GM23338 (cell line): ENCODE data around the gene AP4S1. TPM values are rescaled to one million over a fixed set of nuclear protein-coding genes. Genes with fewer than 3 reads are reported as not detected.

Experiments used
- ATAC-seq: fragments of 200-7000 bp; cut with Tn5 transposase; 3 replicates; pipeline ENCODE4 v1.9.1; 2020
- DNase-seq: peaks from one replicate; pipeline ENCODE4 v3.0.0-alpha.2; 2015; ENCODE audit warnings: low spot score
- H2AFZ ChIP-seq: fragments of 200-600 bp; sonication (generic); 2 replicates; pipeline ENCODE4 v1.8.0; 2016; ENCODE audit warnings: antibody characterized with exemption, mild to moderate bottlenecking, moderate library complexity
- H3F3A ChIP-seq: fragments of 200-600 bp; sonication (generic); replicated peaks from 2 replicates; pipeline ENCODE4 v1.8.0; 2017; ENCODE audit warnings: antibody characterized with exemption, mixed run types, low read depth
- H3K27ac ChIP-seq: fragments of 200-600 bp; sonication (generic); 2 replicates; pipeline ENCODE4 v1.6.1; 2016; ENCODE audit warnings: low read depth
- H3K27me3 ChIP-seq: fragments of 200-600 bp; sonication (generic); 2 replicates; pipeline ENCODE4 v1.8.0; 2016; ENCODE audit warnings: mild to moderate bottlenecking, mixed run types, moderate library complexity; ENCODE audit not compliant: insufficient read depth
- H3K36me3 ChIP-seq: fragments of 200-600 bp; sonication (generic); 2 replicates; pipeline ENCODE4 v1.8.0; 2016; ENCODE audit warnings: mild to moderate bottlenecking; ENCODE audit not compliant: insufficient read depth
- H3K4me1 ChIP-seq: fragments of 200-600 bp; sonication (generic); 2 replicates; pipeline ENCODE4 v1.8.0; 2016; ENCODE audit warnings: mild to moderate bottlenecking, moderate library complexity; ENCODE audit not compliant: insufficient read depth
- H3K4me2 ChIP-seq: fragments of 200-600 bp; sonication (generic); 2 replicates; pipeline ENCODE4 v1.7.1; 2017; ENCODE audit warnings: mixed run types
- H3K4me3 ChIP-seq: fragments of 200-600 bp; sonication (generic); 2 replicates; pipeline ENCODE4 v1.6.1; 2016; ENCODE audit warnings: mixed run types
- H3K79me2 ChIP-seq: fragments of 200-600 bp; sonication (generic); replicated peaks from 2 replicates; pipeline ENCODE4 v1.8.0; 2017; ENCODE audit warnings: mild to moderate bottlenecking; ENCODE audit not compliant: insufficient read depth
- H3K9me2 ChIP-seq: fragments of 200-600 bp; sonication (generic); 2 replicates; pipeline ENCODE4 v1.8.0; 2017; ENCODE audit not compliant: insufficient read depth
- H4K20me1 ChIP-seq: fragments of 200-600 bp; sonication (generic); replicated peaks from 2 replicates; pipeline ENCODE4 v1.8.0; 2017; ENCODE audit warnings: mild to moderate bottlenecking; ENCODE audit not compliant: insufficient read depth
- H3K27ac Mint-ChIP-seq: 2 replicates; pipeline ENCODE4 v1.8.0; 2020; ENCODE audit warnings: inconsistent platforms, mild to moderate bottlenecking, moderate library complexity, mixed read lengths
- H3K27me3 Mint-ChIP-seq: 3 replicates; pipeline ENCODE4 v1.8.0; 2022; ENCODE audit warnings: low read depth, mild to moderate bottlenecking, moderate library complexity, mixed read lengths, inconsistent platforms; ENCODE audit not compliant: insufficient read depth, poor library complexity
- H3K36me3 Mint-ChIP-seq: 3 replicates; pipeline ENCODE4 v1.8.0; 2021; ENCODE audit warnings: low read depth, mild to moderate bottlenecking, inconsistent platforms, moderate library complexity, mixed read lengths
- H3K4me1 Mint-ChIP-seq: 3 replicates; pipeline ENCODE4 v1.8.0; 2020; ENCODE audit warnings: mild to moderate bottlenecking, inconsistent platforms, mixed read lengths
- H3K4me3 Mint-ChIP-seq: 3 replicates; pipeline ENCODE4 v1.8.0; 2021; ENCODE audit warnings: moderate library complexity, mild to moderate bottlenecking, inconsistent platforms, mixed read lengths
- H3K9me3 Mint-ChIP-seq: 3 replicates; pipeline ENCODE4 v1.8.0; 2020; ENCODE audit warnings: moderate library complexity, mild to moderate bottlenecking, inconsistent platforms, mixed read lengths
- CREB1 ChIP-seq: fragments of 250-450 bp; sonication (Bioruptor Pico); IDR thresholded peaks from 2 replicates; pipeline ENCODE4 v1.5.0; 2020; ENCODE audit warnings: low read depth, mild to moderate bottlenecking, moderate library complexity
- EZH2 ChIP-seq: fragments of 200-600 bp; sonication (generic); IDR thresholded peaks from one replicate; pipeline ENCODE4 v1.8.0; 2017; ENCODE audit warnings: antibody characterized with exemption, mild to moderate bottlenecking, low read depth; ENCODE audit not compliant: unreplicated experiment
- JUNB ChIP-seq: IDR thresholded peaks from one replicate; pipeline ENCODE4 v1.6.1; 2016; ENCODE audit warnings: antibody characterized with exemption; ENCODE audit not compliant: unreplicated experiment
- POLR2AphosphoS5 ChIP-seq: IDR thresholded peaks from 2 replicates; pipeline ENCODE4 v1.6.1; 2016; ENCODE audit warnings: antibody characterized with exemption, low read depth
- STAT1 ChIP-seq: IDR thresholded peaks from one replicate; pipeline ENCODE4 v1.6.1; 2016; ENCODE audit warnings: antibody characterized with exemption; ENCODE audit not compliant: unreplicated experiment
- ZNF331 ChIP-seq: fragments of 250-450 bp; sonication (Bioruptor Pico); IDR thresholded peaks from 2 replicates; pipeline ENCODE4 v1.5.0; 2020; ENCODE audit warnings: low read depth, mild to moderate bottlenecking, moderate library complexity
- polyA plus RNA-seq: library from polyadenylated mRNA; unstranded; fragments of >200 nt; fragmentation: Nextera tagmentation; extraction: Ambion mirVana; gene quantifications from 2 replicates; pipeline ENCODE4 v1.2.1, GENCODE V29; 2016
- total RNA-seq: library from RNA; depleted of rRNA; stranded (reverse); fragments of >200 nt; shearing (Covaris generic); gene quantifications from 2 replicates; pipeline ENCODE4 v1.2.3, GENCODE V29; 2014
- TF ChIP-seq, protein P1 (sequence below): IDR thresholded peaks from one replicate; pipeline ENCODE4 v1.6.1; 2018; ENCODE audit warnings: antibody characterized with exemption; ENCODE audit not compliant: unreplicated experiment
- TF ChIP-seq, protein P2 (sequence below): fragments of 250-450 bp; sonication (Bioruptor Pico); IDR thresholded peaks from 2 replicates; pipeline ENCODE4 v1.5.0; 2020; ENCODE audit warnings: mild to moderate bottlenecking, moderate library complexity

AP4S1 gene
- total and polyA plus RNA-seq, 2 experiments from 2014 or later = 13.4 to 15.7 TPM

DNA sequence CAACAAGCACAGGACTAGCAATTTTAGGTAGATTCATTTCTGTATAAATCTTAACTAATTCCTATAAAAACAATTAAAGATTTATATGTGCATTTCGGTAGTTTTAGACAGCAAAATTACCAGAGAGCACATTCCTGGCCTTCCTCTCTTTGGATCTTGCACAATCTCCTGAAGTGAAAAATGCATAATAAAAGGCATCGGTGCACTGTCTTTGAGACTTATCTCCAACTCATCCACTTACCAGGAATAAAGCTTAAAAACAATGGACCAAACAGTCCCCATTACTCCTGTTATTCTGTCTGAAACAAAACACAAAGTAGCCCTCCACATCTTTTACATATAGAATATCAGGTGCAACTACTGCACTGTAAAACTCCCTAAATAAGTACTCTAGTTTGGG is 112.9 kb downstream of the AP4S1 start:
- H3K79me2 ChIP-seq = no peaks in the 10 kb centered on the region
- no peaks in the 10 kb centered on the region for H3K4me1 ChIP-seq
- Mint-ChIP-seq H3K27me3 (no peaks in the 10 kb centered on the region), H3K4me1 (no peaks in the 10 kb centered on the region), H3K36me3 (peaks cover 48% of the 10 kb centered on the region; the same call in 2 of the 3 replicates), H3K9me3 (no peaks in the 10 kb centered on the region), H3K4me3 (no peak overlapping the region), H3K27ac (no peak overlapping the region)
- H3K9me2 ChIP-seq = no peaks in the 10 kb centered on the region
- no peak for DNase-seq
- peaks cover 34% of the 10 kb centered on the region; the same call in 1 of the 2 replicates for H3K36me3 ChIP-seq
- H3K27me3 ChIP-seq = no peaks in the 10 kb centered on the region
- H3F3A ChIP-seq = no peaks in the 10 kb centered on the region
- H3K4me3 ChIP-seq = no peak overlapping the region
- no peak overlapping the region for H2AFZ ChIP-seq
- H3K27ac ChIP-seq = no peak overlapping the region
- no peaks in the 10 kb centered on the region for H4K20me1 ChIP-seq
- ATAC-seq = no peak
- TF ChIP-seq STAT1 (no peak), JUNB (no peak)
- TF ChIP-seq, protein P1, sequence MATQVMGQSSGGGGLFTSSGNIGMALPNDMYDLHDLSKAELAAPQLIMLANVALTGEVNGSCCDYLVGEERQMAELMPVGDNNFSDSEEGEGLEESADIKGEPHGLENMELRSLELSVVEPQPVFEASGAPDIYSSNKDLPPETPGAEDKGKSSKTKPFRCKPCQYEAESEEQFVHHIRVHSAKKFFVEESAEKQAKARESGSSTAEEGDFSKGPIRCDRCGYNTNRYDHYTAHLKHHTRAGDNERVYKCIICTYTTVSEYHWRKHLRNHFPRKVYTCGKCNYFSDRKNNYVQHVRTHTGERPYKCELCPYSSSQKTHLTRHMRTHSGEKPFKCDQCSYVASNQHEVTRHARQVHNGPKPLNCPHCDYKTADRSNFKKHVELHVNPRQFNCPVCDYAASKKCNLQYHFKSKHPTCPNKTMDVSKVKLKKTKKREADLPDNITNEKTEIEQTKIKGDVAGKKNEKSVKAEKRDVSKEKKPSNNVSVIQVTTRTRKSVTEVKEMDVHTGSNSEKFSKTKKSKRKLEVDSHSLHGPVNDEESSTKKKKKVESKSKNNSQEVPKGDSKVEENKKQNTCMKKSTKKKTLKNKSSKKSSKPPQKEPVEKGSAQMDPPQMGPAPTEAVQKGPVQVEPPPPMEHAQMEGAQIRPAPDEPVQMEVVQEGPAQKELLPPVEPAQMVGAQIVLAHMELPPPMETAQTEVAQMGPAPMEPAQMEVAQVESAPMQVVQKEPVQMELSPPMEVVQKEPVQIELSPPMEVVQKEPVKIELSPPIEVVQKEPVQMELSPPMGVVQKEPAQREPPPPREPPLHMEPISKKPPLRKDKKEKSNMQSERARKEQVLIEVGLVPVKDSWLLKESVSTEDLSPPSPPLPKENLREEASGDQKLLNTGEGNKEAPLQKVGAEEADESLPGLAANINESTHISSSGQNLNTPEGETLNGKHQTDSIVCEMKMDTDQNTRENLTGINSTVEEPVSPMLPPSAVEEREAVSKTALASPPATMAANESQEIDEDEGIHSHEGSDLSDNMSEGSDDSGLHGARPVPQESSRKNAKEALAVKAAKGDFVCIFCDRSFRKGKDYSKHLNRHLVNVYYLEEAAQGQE = no peak
- H3K4me2 ChIP-seq = no peak overlapping the region

DNA sequence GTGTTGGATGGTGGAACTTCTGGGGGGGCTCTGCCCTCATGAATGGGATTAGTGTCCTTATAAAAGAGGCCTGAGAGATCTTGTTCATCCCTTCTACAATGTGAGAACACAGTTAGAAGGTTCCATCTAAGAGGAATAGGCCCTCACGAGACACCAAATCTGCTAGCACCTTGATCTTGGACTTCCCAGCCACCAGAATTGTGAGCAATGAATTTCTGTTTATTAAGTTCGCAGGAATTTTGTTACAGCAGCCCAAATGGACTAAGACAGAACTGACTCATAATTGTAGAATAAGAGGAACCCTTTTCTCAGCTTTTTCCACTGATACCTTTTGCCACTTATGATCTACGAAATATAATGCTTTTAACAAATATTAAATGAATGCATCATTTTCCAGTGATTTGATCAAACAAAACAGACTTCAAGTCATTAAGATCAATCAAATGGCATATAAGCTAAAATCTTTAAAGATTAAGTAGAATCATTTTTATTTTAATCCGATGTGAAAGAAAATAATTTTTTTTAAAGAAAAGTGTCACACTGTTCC is 113.9 kb downstream of the AP4S1 start:
- no peak overlapping the region for H3K4me3 Mint-ChIP-seq
- no peaks in the 10 kb centered on the region for H3K27me3 Mint-ChIP-seq
- Histone ChIP-seq H3K4me1 (no peaks in the 10 kb centered on the region), H3K4me2 (no peak overlapping the region), H3K4me3 (no peak overlapping the region), H3K79me2 (no peaks in the 10 kb centered on the region), H3F3A (no peaks in the 10 kb centered on the region), H2AFZ (no peak overlapping the region), H3K27ac (no peak overlapping the region; the same call in 1 of the 2 replicates), H3K9me2 (no peaks in the 10 kb centered on the region), H3K36me3 (peaks cover 39% of the 10 kb centered on the region), H3K27me3 (no peaks in the 10 kb centered on the region), H4K20me1 (no peaks in the 10 kb centered on the region)
- no peak overlapping the region for H3K27ac Mint-ChIP-seq
- DNase-seq (no peak), ATAC-seq (no peak)
- no peaks in the 10 kb centered on the region for H3K4me1 Mint-ChIP-seq
- no peaks in the 10 kb centered on the region for H3K9me3 Mint-ChIP-seq
- peaks cover 47% of the 10 kb centered on the region; the same call in 2 of the 3 replicates for H3K36me3 Mint-ChIP-seq
- TF ChIP-seq CREB1 (CRISPR knock-in tag) = no peak
- TF ChIP-seq POLR2AphosphoS5 = no peak
- TF ChIP-seq, protein P1 = no peak
- no peak for TF ChIP-seq EZH2
- TF ChIP-seq ZNF331 (CRISPR knock-in tag) = no peak
- TF ChIP-seq, protein P2, sequence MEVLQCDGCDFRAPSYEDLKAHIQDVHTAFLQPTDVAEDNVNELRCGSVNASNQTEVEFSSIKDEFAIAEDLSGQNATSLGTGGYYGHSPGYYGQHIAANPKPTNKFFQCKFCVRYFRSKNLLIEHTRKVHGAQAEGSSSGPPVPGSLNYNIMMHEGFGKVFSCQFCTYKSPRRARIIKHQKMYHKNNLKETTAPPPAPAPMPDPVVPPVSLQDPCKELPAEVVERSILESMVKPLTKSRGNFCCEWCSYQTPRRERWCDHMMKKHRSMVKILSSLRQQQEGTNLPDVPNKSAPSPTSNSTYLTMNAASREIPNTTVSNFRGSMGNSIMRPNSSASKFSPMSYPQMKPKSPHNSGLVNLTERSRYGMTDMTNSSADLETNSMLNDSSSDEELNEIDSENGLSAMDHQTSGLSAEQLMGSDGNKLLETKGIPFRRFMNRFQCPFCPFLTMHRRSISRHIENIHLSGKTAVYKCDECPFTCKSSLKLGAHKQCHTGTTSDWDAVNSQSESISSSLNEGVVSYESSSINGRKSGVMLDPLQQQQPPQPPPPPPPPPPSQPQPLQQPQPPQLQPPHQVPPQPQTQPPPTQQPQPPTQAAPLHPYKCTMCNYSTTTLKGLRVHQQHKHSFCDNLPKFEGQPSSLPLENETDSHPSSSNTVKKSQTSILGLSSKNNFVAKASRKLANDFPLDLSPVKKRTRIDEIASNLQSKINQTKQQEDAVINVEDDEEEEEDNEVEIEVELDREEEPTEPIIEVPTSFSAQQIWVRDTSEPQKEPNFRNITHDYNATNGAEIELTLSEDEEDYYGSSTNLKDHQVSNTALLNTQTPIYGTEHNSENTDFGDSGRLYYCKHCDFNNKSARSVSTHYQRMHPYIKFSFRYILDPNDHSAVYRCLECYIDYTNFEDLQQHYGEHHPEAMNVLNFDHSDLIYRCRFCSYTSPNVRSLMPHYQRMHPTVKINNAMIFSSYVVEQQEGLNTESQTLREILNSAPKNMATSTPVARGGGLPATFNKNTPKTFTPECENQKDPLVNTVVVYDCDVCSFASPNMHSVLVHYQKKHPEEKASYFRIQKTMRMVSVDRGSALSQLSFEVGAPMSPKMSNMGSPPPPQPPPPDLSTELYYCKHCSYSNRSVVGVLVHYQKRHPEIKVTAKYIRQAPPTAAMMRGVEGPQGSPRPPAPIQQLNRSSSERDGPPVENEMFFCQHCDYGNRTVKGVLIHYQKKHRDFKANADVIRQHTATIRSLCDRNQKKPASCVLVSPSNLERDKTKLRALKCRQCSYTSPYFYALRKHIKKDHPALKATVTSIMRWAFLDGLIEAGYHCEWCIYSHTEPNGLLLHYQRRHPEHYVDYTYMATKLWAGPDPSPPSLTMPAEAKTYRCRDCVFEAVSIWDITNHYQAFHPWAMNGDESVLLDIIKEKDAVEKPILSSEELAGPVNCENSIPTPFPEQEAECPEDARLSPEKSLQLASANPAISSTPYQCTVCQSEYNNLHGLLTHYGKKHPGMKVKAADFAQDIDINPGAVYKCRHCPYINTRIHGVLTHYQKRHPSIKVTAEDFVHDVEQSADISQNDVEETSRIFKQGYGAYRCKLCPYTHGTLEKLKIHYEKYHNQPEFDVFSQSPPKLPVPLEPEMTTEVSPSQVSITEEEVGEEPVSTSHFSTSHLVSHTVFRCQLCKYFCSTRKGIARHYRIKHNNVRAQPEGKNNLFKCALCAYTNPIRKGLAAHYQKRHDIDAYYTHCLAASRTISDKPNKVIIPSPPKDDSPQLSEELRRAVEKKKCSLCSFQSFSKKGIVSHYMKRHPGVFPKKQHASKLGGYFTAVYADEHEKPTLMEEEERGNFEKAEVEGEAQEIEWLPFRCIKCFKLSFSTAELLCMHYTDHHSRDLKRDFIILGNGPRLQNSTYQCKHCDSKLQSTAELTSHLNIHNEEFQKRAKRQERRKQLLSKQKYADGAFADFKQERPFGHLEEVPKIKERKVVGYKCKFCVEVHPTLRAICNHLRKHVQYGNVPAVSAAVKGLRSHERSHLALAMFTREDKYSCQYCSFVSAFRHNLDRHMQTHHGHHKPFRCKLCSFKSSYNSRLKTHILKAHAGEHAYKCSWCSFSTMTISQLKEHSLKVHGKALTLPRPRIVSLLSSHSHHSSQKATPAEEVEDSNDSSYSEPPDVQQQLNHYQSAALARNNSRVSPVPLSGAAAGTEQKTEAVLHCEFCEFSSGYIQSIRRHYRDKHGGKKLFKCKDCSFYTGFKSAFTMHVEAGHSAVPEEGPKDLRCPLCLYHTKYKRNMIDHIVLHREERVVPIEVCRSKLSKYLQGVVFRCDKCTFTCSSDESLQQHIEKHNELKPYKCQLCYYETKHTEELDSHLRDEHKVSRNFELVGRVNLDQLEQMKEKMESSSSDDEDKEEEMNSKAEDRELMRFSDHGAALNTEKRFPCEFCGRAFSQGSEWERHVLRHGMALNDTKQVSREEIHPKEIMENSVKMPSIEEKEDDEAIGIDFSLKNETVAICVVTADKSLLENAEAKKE (CRISPR knock-in tag) = no peak
